Gastroesophageal sphincter (tissue), 3 donors: ENCODE results near the gene FBXO38.

ENCODE experiments used
- EP300 ChIP-seq: sonication (generic); formaldehyde crosslinking; IDR thresholded peaks from one replicate; pipeline ENCODE4 v1.6.1; 2017; ENCODE audit warnings: antibody characterized with exemption, mild to moderate bottlenecking
- POLR2AphosphoS5 ChIP-seq: sonication (generic); formaldehyde crosslinking; IDR thresholded peaks from one replicate; pipeline ENCODE4 v1.6.1; 2017; ENCODE audit warnings: antibody characterized with exemption
- TF ChIP-seq, protein P1 (sequence below), 4 experiments: fragments of 200-600 bp in 2 of 4; fragments of 450-650 bp in 2 of 4; sonication (generic) in 1 of 4; IDR thresholded peaks; one replicate each; pipeline ENCODE4 v1.5.1; 2017 to 2019; ENCODE audit warnings: antibody characterized with exemption in 4 of 4, mild to moderate bottlenecking in 2 of 4, moderate library complexity in 2 of 4

DNA sequence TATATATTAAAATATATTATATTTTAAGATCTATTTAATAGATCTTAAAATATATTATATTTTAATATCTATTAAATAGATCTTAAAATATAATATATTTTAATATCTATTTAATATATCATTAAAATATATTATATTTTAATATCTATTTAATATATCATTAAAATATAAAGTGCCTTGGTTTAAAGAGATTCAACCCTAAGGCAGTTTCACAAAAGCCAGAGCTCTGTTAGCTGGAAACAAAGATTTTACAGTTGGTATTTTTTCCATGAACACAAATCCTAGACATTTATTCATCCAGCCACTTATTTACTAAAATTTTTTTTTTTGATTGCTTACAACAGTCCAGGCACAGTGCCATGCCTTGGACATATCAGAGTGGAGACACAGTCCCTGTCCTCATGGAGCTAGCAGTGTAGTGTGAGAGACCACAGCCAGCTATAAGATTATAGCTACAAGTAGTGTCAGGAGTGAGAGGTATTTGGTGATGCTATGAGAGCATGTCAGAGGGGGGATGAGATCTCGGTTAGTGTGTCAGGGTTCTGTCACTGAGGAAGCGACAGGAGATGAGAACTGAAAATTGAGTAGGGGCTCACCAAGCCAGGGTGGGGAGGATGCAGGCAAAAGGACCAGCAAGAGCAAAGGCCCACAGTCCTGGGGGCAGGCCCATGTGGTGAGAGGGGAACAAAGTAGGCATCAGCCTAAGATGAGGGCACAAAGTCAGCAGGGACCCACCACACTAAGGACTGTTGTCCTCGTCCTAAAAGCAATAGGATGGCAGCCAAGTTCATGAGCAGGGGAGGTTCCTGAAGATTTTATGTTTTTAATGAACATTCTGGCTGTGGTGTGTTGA is 74.5 kb downstream of the FBXO38 start:
- TF ChIP-seq, protein P1, sequence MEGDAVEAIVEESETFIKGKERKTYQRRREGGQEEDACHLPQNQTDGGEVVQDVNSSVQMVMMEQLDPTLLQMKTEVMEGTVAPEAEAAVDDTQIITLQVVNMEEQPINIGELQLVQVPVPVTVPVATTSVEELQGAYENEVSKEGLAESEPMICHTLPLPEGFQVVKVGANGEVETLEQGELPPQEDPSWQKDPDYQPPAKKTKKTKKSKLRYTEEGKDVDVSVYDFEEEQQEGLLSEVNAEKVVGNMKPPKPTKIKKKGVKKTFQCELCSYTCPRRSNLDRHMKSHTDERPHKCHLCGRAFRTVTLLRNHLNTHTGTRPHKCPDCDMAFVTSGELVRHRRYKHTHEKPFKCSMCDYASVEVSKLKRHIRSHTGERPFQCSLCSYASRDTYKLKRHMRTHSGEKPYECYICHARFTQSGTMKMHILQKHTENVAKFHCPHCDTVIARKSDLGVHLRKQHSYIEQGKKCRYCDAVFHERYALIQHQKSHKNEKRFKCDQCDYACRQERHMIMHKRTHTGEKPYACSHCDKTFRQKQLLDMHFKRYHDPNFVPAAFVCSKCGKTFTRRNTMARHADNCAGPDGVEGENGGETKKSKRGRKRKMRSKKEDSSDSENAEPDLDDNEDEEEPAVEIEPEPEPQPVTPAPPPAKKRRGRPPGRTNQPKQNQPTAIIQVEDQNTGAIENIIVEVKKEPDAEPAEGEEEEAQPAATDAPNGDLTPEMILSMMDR (IDR thresholded peaks at IDR 0.05): no peak
- TF ChIP-seq EP300 (no peak), POLR2AphosphoS5 (no peak)
